Gastrocnemius medialis (tissue), 4 donors: ENCODE measurements around the gene MEGF8. TPM values are rescaled to one million over a fixed set of nuclear protein-coding genes. Genes with fewer than 3 reads are reported as not detected.
A peak's percentile ranks its signal among the peaks of the same experiment; 100 is the strongest.

Experiments
- ATAC-seq, 2 donors: fragments of 150-250 bp; one replicate each; pipeline ENCODE4 v1.9.1; 2016
- DNase-seq, 2 donors: peaks; one replicate each; pipeline ENCODE4 v3.0.0-alpha.2; 2019
- H3K27ac ChIP-seq, 4 donors: fragments of 200-600 bp; sonication (generic); 1 replicate in 1 of 4; 2 replicates in 3 of 4; pipeline ENCODE4 v1.5.1; 2016 to 2018; ENCODE audit warnings: mild to moderate bottlenecking in 2 of 4, moderate library complexity in 1 of 4
- H3K27me3 ChIP-seq, 3 donors: fragments of 200-600 bp; sonication (generic) in 2 of 3; 1 replicate in 1 of 3; 2 replicates in 2 of 3; pipeline versions ENCODE4 v1.5.1 to v1.6.0; 2016 to 2019; ENCODE audit warnings: mild to moderate bottlenecking in 1 of 3, moderate library complexity in 1 of 3
- H3K36me3 ChIP-seq, 2 donors: fragments of 200-600 bp; sonication (generic) in 1 of 2; one replicate each; pipeline ENCODE4 v1.5.1; 2017 to 2018
- H3K4me1 ChIP-seq, 2 donors: fragments of 200-600 bp; sonication (generic) in 1 of 2; one replicate each; pipeline ENCODE4 v1.5.1; 2016 to 2017; ENCODE audit warnings: mild to moderate bottlenecking in 2 of 2
- H3K4me3 ChIP-seq, 4 donors: fragments of 200-600 bp; sonication (generic) in 3 of 4; 1 replicate in 1 of 4; 2 replicates in 3 of 4; pipeline ENCODE4 v1.5.1; 2016 to 2019; ENCODE audit warnings: mild to moderate bottlenecking in 2 of 4
- H3K9me3 ChIP-seq, 3 donors: fragments of 200-600 bp; sonication (generic) in 2 of 3; 1 replicate in 1 of 3; 2 replicates in 2 of 3; pipeline ENCODE4 v1.5.1; 2016 to 2019
- CTCF ChIP-seq, 5 experiments: fragments of 450-650 bp in 3 of 5; fragments of 200-600 bp in 2 of 5; sonication (generic) in 2 of 5; IDR thresholded peaks in 4 of 5; conservative IDR thresholded peaks in 1 of 5; 1 replicate in 4 of 5; 2 replicates in 1 of 5; pipeline ENCODE4 v1.5.1; 2016 to 2019; ENCODE audit warnings: antibody characterized with exemption in 5 of 5, mild to moderate bottlenecking in 3 of 5, moderate library complexity in 3 of 5
- POLR2A ChIP-seq, 2 donors: fragments of 450-650 bp; IDR thresholded peaks; one replicate each; pipeline ENCODE4 v1.6.1; 2017; ENCODE audit warnings: antibody characterized with exemption in 2 of 2, mild to moderate bottlenecking in 2 of 2, moderate library complexity in 2 of 2
- in situ Hi-C, 4 donors: fragments of 200-750 bp; cut with MboI; loops; one replicate each; pipeline versions ENCODE4 v1.15.0 to v1.8.0; 2017; ENCODE audit warnings: low sequenced_read_pairs in 4 of 4
- intact Hi-C: fragments of 100-400 bp; cut with DNase I; formaldehyde crosslinking; loops from one replicate; pipeline ENCODE4 v1.15.1; 2023; ENCODE audit warnings: low total_unique reads
- total RNA-seq, 4 donors: library from RNA; depleted of rRNA; stranded (reverse); fragments of >200 nt; gene quantifications; one replicate each; pipeline versions ENCODE4 v1.1.0 to v1.2.3, GENCODE V29; 2016

MEGF8 gene
- total RNA-seq, 4 donors from 2014 or later = 7.3 to 12.3 (median 10.3) TPM

DNA sequence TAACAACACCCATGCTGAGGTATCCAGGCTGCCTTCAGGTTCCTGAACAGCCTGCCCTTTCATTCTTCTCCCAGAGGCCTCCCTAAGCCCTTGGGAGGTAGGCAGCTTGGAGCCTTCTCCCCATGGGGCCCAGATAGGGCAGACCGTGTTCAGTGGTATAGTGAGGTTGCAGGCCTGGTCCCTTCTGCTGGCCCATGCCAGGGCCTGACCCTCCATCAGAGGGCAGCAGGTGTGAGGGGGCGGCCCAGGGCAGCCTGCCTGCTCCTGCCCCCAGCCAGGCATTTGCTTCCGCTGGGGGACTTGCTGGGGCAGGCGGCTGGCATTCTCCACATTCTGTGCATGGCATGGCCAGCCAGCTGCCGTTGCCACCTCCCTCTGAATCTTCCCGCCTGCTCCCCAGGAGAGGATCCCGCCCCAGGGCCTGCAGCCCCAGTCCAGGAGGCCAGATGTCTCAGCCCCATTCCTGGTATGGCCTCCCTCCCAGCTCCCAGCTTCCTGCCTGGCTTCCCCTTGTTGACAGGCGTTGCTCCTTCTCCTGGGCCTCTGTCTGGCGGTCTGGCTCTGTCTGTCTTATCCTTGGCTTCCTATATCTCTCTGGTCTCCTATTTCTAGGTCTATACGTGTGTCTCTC is 47.5 kb upstream of the MEGF8 start:
- no peak for ATAC-seq
- Histone ChIP-seq H3K27ac (peak overlapping the region; percentile 95 to 97 (median 96)), H3K36me3 (peaks cover 0 to 22% of the 10 kb centered on the region in 2 donors), H3K27me3 (no peaks in the 10 kb centered on the region), H3K9me3 (no peaks in the 10 kb centered on the region), H3K4me3 (no peak overlapping the region), H3K4me1 (peaks cover 61 to 75% of the 10 kb centered on the region in 2 donors)
- in situ Hi-C loops = no loop called here
- TF ChIP-seq CTCF (IDR thresholded peaks at IDR 0.05 in 4 of 5, conservative IDR thresholded peaks at IDR 0.05 in 1 of 5) (no peak), POLR2A (IDR thresholded peaks at IDR 0.05) (no peak)
- no peak for DNase-seq
- intact Hi-C loops = no loop called here

GRCh38 chr19:42278452-42279154 is 46.8 kb upstream of the MEGF8 start:
- peak overlapping the region in 2 of 4 donors; percentile 90 to 95 for H3K4me3 ChIP-seq
- in situ Hi-C loops (no loop called here), intact Hi-C loops (no loop called here)
- H3K9me3 ChIP-seq = no peaks in the 10 kb centered on the region
- peaks cover 0 to 16% of the 10 kb centered on the region in 2 donors for H3K36me3 ChIP-seq
- no peaks in the 10 kb centered on the region for H3K27me3 ChIP-seq
- peak overlapping the region; percentile 95 to 97 (median 96) for H3K27ac ChIP-seq
- TF ChIP-seq CTCF (IDR thresholded peaks at IDR 0.05 in 4 of 5, conservative IDR thresholded peaks at IDR 0.05 in 1 of 5) (no peak), POLR2A (IDR thresholded peaks at IDR 0.05) (no peak)
- H3K4me1 ChIP-seq = peaks cover 65 to 80% of the 10 kb centered on the region in 2 donors
- ATAC-seq (no peak), DNase-seq (no peak)

DNA sequence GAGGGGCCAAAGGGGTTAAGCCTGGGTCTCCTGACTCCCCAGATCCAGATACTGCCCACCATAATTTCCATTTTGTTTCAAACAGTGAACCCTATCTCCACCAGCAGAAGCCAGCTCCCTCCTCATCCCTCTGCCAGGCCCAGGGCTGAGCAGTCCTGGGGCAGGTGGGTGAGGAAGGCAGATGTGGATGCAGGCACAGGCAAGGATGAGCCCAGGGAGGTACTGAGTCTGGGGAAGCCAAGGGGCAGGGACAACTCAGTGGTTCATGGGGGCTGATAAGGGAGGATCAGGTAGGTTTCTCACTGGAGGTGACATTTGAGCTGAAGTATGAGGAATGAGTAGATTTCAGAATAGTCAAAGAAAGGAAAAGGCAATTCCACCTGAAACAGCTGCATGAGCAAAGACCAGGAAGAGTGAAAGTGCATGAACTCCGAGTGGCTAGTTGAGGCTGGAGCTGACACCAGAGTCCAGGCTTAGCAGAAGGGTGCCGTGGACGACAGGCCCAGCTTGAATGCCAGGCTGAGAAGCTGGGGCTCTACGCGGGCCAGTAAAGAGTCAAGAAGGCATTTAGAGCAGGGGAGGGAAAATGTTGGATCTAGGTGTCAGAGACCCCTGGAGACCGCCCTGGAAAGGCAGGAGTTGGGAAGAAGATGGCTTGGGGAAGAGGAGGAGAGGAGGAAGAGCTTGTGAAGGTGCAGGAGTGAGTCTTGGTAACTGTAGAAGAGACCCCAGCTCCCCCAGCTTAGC is 46.1 kb upstream of the MEGF8 start:
- intact Hi-C loops (no loop called here), in situ Hi-C loops (no loop called here)
- H3K4me3 ChIP-seq = peak overlapping the region; percentile 80 to 95 (median 86)
- DNase-seq (no peak), ATAC-seq (no peak)
- peak overlapping the region; percentile 95 to 97 (median 96) for H3K27ac ChIP-seq
- peaks cover 0 to 8% of the 10 kb centered on the region in 2 donors for H3K36me3 ChIP-seq
- H3K9me3 ChIP-seq = no peaks in the 10 kb centered on the region
- peaks cover 65 to 80% of the 10 kb centered on the region in 2 donors for H3K4me1 ChIP-seq
- TF ChIP-seq CTCF (IDR thresholded peaks at IDR 0.05 in 4 of 5, conservative IDR thresholded peaks at IDR 0.05 in 1 of 5) (no peak), POLR2A (IDR thresholded peaks at IDR 0.05) (no peak)
- H3K27me3 ChIP-seq = no peaks in the 10 kb centered on the region

DNA sequence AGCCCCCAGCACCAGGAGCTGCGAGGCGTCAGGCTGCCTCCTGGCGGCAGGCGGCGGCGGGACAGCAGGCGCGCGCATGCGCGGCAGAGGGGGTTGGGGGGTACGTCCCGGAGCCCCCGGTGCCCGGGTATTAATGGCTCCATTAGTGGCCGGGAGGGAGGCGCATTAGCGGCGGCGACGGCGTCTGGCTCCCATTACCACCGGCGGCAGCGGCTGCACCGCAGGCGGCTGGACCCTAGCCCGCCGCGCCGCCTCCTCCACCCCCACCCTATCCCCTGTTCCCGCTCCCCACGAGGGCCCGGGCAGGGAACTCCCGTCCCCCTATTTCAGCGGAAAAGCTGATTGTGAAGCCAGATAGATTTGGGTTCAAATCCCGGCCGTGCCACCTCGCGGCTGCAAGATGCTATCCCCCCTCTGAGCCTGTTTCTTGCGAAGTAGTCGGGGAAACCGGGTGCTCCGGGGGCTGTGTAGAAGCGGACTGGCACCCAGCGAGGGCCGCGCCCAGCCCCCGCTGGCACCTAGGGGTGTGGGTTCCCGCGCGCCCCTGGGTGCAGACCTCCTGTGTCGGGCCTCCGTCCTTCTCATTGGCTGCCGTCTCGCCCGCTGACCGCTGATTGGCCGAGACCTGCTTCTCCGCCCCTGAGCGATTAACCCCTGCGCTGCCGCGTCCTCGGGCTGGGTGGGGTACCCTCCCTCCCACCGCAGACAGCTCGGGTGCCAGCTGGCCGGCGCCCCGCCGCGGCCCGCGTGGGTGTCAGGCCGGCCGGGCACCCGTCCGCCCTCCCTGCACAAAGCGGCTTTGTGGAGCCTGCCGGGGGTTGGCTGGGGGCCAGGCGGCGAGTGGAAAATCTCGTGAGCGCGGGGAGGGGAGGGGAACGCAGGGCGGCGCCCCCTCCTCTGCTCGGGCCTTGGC is 45.3 kb upstream of the MEGF8 start:
- in situ Hi-C loops = no loop called here
- intact Hi-C loops = loop anchor here (1.0 kb wide), 1 partner anchor 36 kb away; no protein-coding TSS in a partner anchor
- Histone ChIP-seq H3K4me3 (peak overlapping the region; percentile 80 to 95 (median 86)), H3K36me3 (no peaks in the 10 kb centered on the region), H3K27ac (peak overlapping the region; percentile 95 to 97 (median 96)), H3K9me3 (no peaks in the 10 kb centered on the region), H3K27me3 (no peaks in the 10 kb centered on the region), H3K4me1 (peaks cover 68 to 80% of the 10 kb centered on the region in 2 donors)
- TF ChIP-seq POLR2A (IDR thresholded peaks at IDR 0.05) (peak in 1 of 2 donors; percentile 40), CTCF (IDR thresholded peaks at IDR 0.05 in 4 of 5, conservative IDR thresholded peaks at IDR 0.05 in 1 of 5) (peak; percentile 88 to 94 (median 92))
- DNase-seq (peak; percentile 78 to 83), ATAC-seq (peak; percentile 50 to 51)
